ENCODE measurements around the gene GABRG3. TPM values are rescaled to one million over a fixed set of nuclear protein-coding genes. Genes with fewer than 3 reads are reported as not detected.

The GABRG3 gene
- total and polyA plus RNA-seq, 9 of the 15 experiments (the other 6 are each of a cell fraction or from before 2014, with no cell fraction given), result 4.0 to 15.1 (median 11.2) TPM

DNA sequence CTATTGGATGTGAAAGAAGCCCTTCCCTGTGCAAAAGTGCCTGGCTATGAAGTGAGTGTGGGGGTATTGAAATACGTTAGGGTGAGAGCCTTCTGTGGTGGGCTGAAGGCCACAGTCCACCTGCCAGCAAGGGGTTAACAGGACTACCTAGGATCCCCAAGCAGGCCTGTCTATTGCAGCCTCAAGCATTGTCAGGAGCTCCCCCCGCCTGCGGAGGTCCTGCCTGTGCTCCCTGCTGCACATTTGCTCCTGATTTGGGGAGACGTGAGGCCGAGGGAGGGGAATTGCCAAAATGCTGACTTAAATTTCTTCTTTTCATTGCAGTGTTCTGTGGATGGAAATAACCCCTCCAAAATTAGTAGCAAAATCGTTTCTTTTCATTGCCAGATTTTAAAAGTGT, 56.2 kb downstream of the GABRG3 start:
- Histone ChIP-seq H3K4me1 (replicated peaks in 1 of 2; ENCODE audit: control insufficient read depth in 2 of 2, insufficient read depth in 2 of 2, low read length in 2 of 2) (no peaks in the 10 kb centered on the region), H3K9ac (ENCODE audit: insufficient read depth in 1 of 2, low read depth in 2 of 2, low read length in 2 of 2) (no peak overlapping the region; a peak in 1 of 4 replicates), H3K79me2 (ENCODE audit: control insufficient read depth, insufficient read depth, low read length) (no peaks in the 10 kb centered on the region), H3K27ac (ENCODE audit: extremely low read depth, low read depth, low read length) (no peak overlapping the region), H3K4me3 (no peak overlapping the region), H3K27me3 (ENCODE audit: control insufficient read depth in 2 of 2, insufficient read depth in 2 of 2, low read length in 2 of 2) (peaks cover 17 to 34% of the 10 kb centered on the region in 2 experiments; a peak in 4 of 5 replicates), H3K9me1 (ENCODE audit: control insufficient read depth, insufficient read depth, low read length) (no peaks in the 10 kb centered on the region), H4K20me1 (replicated peaks; ENCODE audit: control insufficient read depth, insufficient read depth, low read length) (no peaks in the 10 kb centered on the region), H3K36me3 (ENCODE audit: control insufficient read depth, insufficient read depth, low read length) (no peaks in the 10 kb centered on the region), H3K9me3 (replicated peaks; ENCODE audit: control insufficient read depth, insufficient read depth, low read depth, low read length) (no peaks in the 10 kb centered on the region), H3K4me2 (ENCODE audit: insufficient read depth, low read length) (no peak overlapping the region), H2AFZ (ENCODE audit: low read depth, low read length) (no peak overlapping the region)
- FAIRE-seq (no peak), ATAC-seq (no peak), DNase-seq (ENCODE audit: extremely low read depth in 1 of 4, low spot score in 3 of 4) (no peak)
- ChIA-PET POLR2A (no interaction called here), CTCF (ENCODE audit: low intra/inter-chr PET ratio) (no interaction called here)
- intact Hi-C loops (cut with micrococcal nuclease) (no loop called here), in situ Hi-C loops (cut with MboI) (no loop called here)
- WGBS (ENCODE audit: insufficient coverage, low coverage, missing lambda C conversion rate), result 0% methylated on average over 6 of the region's 6 CpGs
- BruUV-seq (replicated peaks), result no TSS peak
- TF ChIP-seq SLC30A9 (CRISPR knock-in tag; IDR thresholded peaks at IDR 0.05) (no peak), HDAC3 (IDR thresholded peaks at IDR 0.05; ENCODE audit: borderline replicate concordance, partially characterized antibody) (no peak), TARDBP (IDR thresholded peaks at IDR 0.05) (no peak), MTA2 (IDR thresholded peaks at IDR 0.05; ENCODE audit: low read depth) (no peak), MAFF (IDR thresholded peaks at IDR 0.05; ENCODE audit: low read length) (no peak), SMC3 (conservative IDR thresholded peaks at IDR 0.05; ENCODE audit: insufficient read depth, low read depth, low read length) (no peak), PHTF2 (CRISPR knock-in tag; IDR thresholded peaks at IDR 0.05) (no peak), NCOA2 (IDR thresholded peaks at IDR 0.05; ENCODE audit: partially characterized antibody in 2 of 2) (no peak), FOXA3 (CRISPR knock-in tag; conservative IDR thresholded peaks at IDR 0.05 in 1 of 2, IDR thresholded peaks at IDR 0.05 in 1 of 2) (no peak), ZNF217 (CRISPR knock-in tag; IDR thresholded peaks at IDR 0.05) (no peak), FIP1L1 (IDR thresholded peaks at IDR 0.05; ENCODE audit: low read depth, low read length, poor library complexity, severe bottlenecking) (no peak), ATF1 (CRISPR knock-in tag; IDR thresholded peaks at IDR 0.05) (no peak), ATF1 (tag; IDR thresholded peaks at IDR 0.05) (no peak), FUS (optimal IDR thresholded peaks at IDR 0.05; ENCODE audit: low read depth, low read length) (no peak), CBX3 (IDR thresholded peaks at IDR 0.05; ENCODE audit: borderline replicate concordance in 1 of 2, low read length in 2 of 2) (no peak), SMARCA4 (IDR thresholded peaks at IDR 0.05) (no peak), ESRRA (IDR thresholded peaks at IDR 0.05; ENCODE audit: borderline replicate concordance, low read depth) (no peak), ZNF311 (CRISPR knock-in tag; IDR thresholded peaks at IDR 0.05) (no peak)
- TF ChIP-seq, protein P1, sequence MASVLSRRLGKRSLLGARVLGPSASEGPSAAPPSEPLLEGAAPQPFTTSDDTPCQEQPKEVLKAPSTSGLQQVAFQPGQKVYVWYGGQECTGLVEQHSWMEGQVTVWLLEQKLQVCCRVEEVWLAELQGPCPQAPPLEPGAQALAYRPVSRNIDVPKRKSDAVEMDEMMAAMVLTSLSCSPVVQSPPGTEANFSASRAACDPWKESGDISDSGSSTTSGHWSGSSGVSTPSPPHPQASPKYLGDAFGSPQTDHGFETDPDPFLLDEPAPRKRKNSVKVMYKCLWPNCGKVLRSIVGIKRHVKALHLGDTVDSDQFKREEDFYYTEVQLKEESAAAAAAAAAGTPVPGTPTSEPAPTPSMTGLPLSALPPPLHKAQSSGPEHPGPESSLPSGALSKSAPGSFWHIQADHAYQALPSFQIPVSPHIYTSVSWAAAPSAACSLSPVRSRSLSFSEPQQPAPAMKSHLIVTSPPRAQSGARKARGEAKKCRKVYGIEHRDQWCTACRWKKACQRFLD (CRISPR knock-in tag; IDR thresholded peaks at IDR 0.05), result no peak
- TF ChIP-seq, protein P2, sequence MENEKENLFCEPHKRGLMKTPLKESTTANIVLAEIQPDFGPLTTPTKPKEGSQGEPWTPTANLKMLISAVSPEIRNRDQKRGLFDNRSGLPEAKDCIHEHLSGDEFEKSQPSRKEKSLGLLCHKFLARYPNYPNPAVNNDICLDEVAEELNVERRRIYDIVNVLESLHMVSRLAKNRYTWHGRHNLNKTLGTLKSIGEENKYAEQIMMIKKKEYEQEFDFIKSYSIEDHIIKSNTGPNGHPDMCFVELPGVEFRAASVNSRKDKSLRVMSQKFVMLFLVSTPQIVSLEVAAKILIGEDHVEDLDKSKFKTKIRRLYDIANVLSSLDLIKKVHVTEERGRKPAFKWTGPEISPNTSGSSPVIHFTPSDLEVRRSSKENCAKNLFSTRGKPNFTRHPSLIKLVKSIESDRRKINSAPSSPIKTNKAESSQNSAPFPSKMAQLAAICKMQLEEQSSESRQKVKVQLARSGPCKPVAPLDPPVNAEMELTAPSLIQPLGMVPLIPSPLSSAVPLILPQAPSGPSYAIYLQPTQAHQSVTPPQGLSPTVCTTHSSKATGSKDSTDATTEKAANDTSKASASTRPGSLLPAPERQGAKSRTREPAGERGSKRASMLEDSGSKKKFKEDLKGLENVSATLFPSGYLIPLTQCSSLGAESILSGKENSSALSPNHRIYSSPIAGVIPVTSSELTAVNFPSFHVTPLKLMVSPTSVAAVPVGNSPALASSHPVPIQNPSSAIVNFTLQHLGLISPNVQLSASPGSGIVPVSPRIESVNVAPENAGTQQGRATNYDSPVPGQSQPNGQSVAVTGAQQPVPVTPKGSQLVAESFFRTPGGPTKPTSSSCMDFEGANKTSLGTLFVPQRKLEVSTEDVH (IDR thresholded peaks at IDR 0.05; ENCODE audit: low read depth, partially characterized antibody), result no peak

All from K562 (cell line).